Non-pigmented ciliary epithelial cell (primary cell): Measurements from ENCODE around the gene SLC19A2.
"Not testable (repeated sequence)": the region's sequence is repeated elsewhere in the genome, so short reads cannot be mapped to it uniquely, and the experiment has no call there.

Source experiments
- DNase-seq: peaks from one replicate; pipeline ENCODE4 v3.0.0-alpha.2; 2010; ENCODE audit warnings: low read depth

The SLC19A2 gene

GRCh38 chr1:169508432-169509338 lies 22.9 kb upstream of the SLC19A2 start:
- no peak for DNase-seq

GRCh38 chr1:169507413-169507812 lies 21.7 kb upstream of the SLC19A2 start:
- no peak for DNase-seq

GRCh38 chr1:169503601-169504000 lies 17.9 kb upstream of the SLC19A2 start:
- DNase-seq: not testable (repeated sequence)

- DNase-seq: no peak
Observed at GRCh38 chr1:169499807-169500206, 14.1 kb upstream of the SLC19A2 start.

GRCh38 chr1:169497317-169497716 lies 11.6 kb upstream of the SLC19A2 start:
- no peak for DNase-seq

- DNase-seq: no peak
Observed at GRCh38 chr1:169495916-169496315, 10.2 kb upstream of the SLC19A2 start.

GRCh38 chr1:169495046-169495775 lies 9.5 kb upstream of the SLC19A2 start:
- DNase-seq: no peak

GRCh38 chr1:169494343-169494742 lies 8.6 kb upstream of the SLC19A2 start:
- DNase-seq: no peak

- no peak for DNase-seq
Observed at GRCh38 chr1:169493251-169493650, 7.5 kb upstream of the SLC19A2 start.

- DNase-seq: no peak
Observed at GRCh38 chr1:169491845-169492281, 6.1 kb upstream of the SLC19A2 start.

- no peak for DNase-seq
Observed at GRCh38 chr1:169488157-169488556, 2.4 kb upstream of the SLC19A2 start.

GRCh38 chr1:169487561-169487960 lies 1.8 kb upstream of the SLC19A2 start:
- DNase-seq: no peak

- no peak for DNase-seq
Observed at GRCh38 chr1:169487133-169487532, 1.4 kb upstream of the SLC19A2 start.

GRCh38 chr1:169486281-169487051 lies 722 bp upstream of the SLC19A2 start:
- DNase-seq: no peak

- DNase-seq: no peak
Observed at GRCh38 chr1:169484683-169485430, 887 bp downstream of the SLC19A2 start.

GRCh38 chr1:169484101-169484500 lies 1.6 kb downstream of the SLC19A2 start:
- DNase-seq: no peak

- DNase-seq: no peak
Observed at GRCh38 chr1:169483500-169483966, 2.2 kb downstream of the SLC19A2 start.

- no peak for DNase-seq
Observed at GRCh38 chr1:169479363-169480066, 6.2 kb downstream of the SLC19A2 start.

- no peak for DNase-seq
Observed at GRCh38 chr1:169478094-169478672, 7.6 kb downstream of the SLC19A2 start.

GRCh38 chr1:169475806-169476387 lies 9.8 kb downstream of the SLC19A2 start:
- DNase-seq: no peak
